Ovary (tissue), 3 donors: Measurements from ENCODE around the gene CSTF1.

Source experiments
- CTCF ChIP-seq, 3 donors: fragments of 450-650 bp in 2 of 3; fragments of 200-600 bp in 1 of 3; IDR thresholded peaks; one replicate each; pipeline versions ENCODE4 v1.5.1 to v1.8.0; 2016 to 2022; ENCODE audit warnings: antibody characterized with exemption in 3 of 3, mild to moderate bottlenecking in 1 of 3
- EP300 ChIP-seq: sonication (generic); formaldehyde crosslinking; IDR thresholded peaks from one replicate; pipeline ENCODE4 v1.6.1; 2017; ENCODE audit warnings: antibody characterized with exemption
- POLR2A ChIP-seq: fragments of 450-650 bp; IDR thresholded peaks from one replicate; pipeline ENCODE4 v1.6.1; 2017; ENCODE audit warnings: antibody characterized with exemption, mild to moderate bottlenecking, moderate library complexity
- donor health status: DM: no; HTN: no; CAD: no.

- TF ChIP-seq POLR2A, result no peak
- TF ChIP-seq CTCF (IDR thresholded peaks at IDR 0.05), result no peak
- no peak for TF ChIP-seq EP300
These were observed 31.6 kb upstream of the CSTF1 start for GRCh38 chr20:56360908-56361205.
